Measurements from ENCODE around the gene PHACTR2. TPM values are rescaled to one million over a fixed set of nuclear protein-coding genes. Genes with fewer than 3 reads are reported as not detected.

The PHACTR2 gene
- total and polyA plus RNA-seq, 7 experiments from 2014 or later = 10.0 to 42.2 (median 21.7) TPM

DNA sequence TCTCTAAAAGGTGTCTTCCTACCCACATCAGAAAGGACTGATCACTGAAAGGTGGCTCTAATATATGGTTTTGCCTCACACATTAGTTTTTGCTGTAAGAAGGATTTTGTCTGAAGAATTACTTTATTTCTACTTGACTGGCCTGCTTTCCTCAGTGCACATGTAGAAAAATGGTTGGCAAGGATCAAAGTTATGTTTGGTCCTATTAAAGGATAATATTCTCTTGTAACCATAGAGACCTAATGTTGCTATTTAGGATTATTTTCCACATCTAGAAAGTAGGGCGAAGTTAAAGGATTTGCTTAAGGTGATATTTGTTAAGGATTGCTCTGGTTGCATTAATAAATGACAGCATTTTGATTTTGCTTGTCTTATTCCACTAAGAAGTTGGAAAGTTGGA, 40.7 kb downstream of the PHACTR2 start:
- peaks cover 0 to 6% (median 0%) of the 10 kb centered on the region in 7 donors for H3K4me1 Mint-ChIP-seq
- Histone ChIP-seq H3K36me3 (ENCODE audit: control insufficient read depth in 2 of 3, insufficient read depth in 3 of 3, low read length in 3 of 3) (no peaks in the 10 kb centered on the region), H3K4me3 (ENCODE audit: low read length) (no peak overlapping the region), H3K9me3 (ENCODE audit: control insufficient read depth in 2 of 3, low read length in 3 of 3) (no peaks in the 10 kb centered on the region), H3K27me3 (ENCODE audit: control insufficient read depth in 2 of 2, insufficient read depth in 2 of 2, low read length in 2 of 2) (no peaks in the 10 kb centered on the region), H3K27ac (ENCODE audit: low read depth, low read length) (no peak overlapping the region), H3K4me1 (ENCODE audit: control insufficient read depth in 2 of 2, insufficient read depth in 2 of 2, low read length in 2 of 2) (no peaks in the 10 kb centered on the region)
- ATAC-seq = no peak
- H3K36me3 Mint-ChIP-seq = peaks cover 2 to 43% (median 32%) of the 10 kb centered on the region in 5 donors
- no peak overlapping the region for H3K4me3 Mint-ChIP-seq
- H3K9me3 Mint-ChIP-seq = peaks cover 0 to 8% (median 0%) of the 10 kb centered on the region in 11 donors
- ChIA-PET CTCF (no interaction called here), POLR2A (no interaction called here)
- H3K27me3 Mint-ChIP-seq = no peaks in the 10 kb centered on the region
- intact Hi-C loops (cut with micrococcal nuclease) = no loop called here
- H3K27ac Mint-ChIP-seq = peak overlapping the region in 1 of 9 donors; percentile 6
- DNase-seq = no peak

GRCh38 chr6:143721642-143722041, 43.9 kb downstream of the PHACTR2 start:
- H3K9me3 ChIP-seq (ENCODE audit: control insufficient read depth in 2 of 3, low read length in 3 of 3) = no peaks in the 10 kb centered on the region
- Mint-ChIP-seq H3K27me3 (no peaks in the 10 kb centered on the region), H3K4me1 (peaks cover 0 to 6% (median 0%) of the 10 kb centered on the region in 7 donors), H3K27ac (no peak overlapping the region), H3K9me3 (peaks cover 0 to 13% (median 2%) of the 10 kb centered on the region in 11 donors), H3K4me3 (no peak overlapping the region), H3K36me3 (peaks cover 3 to 48% (median 36%) of the 10 kb centered on the region in 5 donors)
- no peaks in the 10 kb centered on the region for H3K27me3 ChIP-seq (ENCODE audit: control insufficient read depth in 2 of 2, insufficient read depth in 2 of 2, low read length in 2 of 2)
- H3K4me1 ChIP-seq (ENCODE audit: control insufficient read depth in 2 of 2, insufficient read depth in 2 of 2, low read length in 2 of 2) = no peaks in the 10 kb centered on the region
- no peak overlapping the region for H3K4me3 ChIP-seq (ENCODE audit: low read length)
- ChIA-PET CTCF (no interaction called here), POLR2A (no interaction called here)
- DNase-seq (no peak), ATAC-seq (no peak)
- no peaks in the 10 kb centered on the region for H3K36me3 ChIP-seq (ENCODE audit: control insufficient read depth in 2 of 3, insufficient read depth in 3 of 3, low read length in 3 of 3)
- H3K27ac ChIP-seq (ENCODE audit: low read depth, low read length) = no peak overlapping the region
- intact Hi-C loops (cut with micrococcal nuclease) = no loop called here

DNA sequence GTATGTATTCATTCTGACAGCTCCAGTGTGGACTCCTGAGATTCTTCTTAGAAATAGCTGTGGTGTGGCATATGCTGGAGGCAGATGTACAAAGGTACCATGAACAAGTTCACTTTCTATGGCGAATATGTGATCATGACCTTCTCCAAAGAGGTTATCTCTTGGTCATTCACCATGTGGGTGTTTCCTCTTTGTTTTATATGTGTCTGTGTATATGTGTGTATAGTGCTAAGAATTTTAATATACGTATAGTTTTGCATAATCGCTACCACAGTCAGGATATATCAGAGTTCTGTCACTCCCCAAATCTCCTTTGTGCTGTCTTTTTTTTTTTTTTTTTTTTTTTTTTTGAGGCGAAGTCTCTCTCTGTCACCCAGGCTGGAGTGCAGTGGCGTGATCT, 47.1 kb downstream of the PHACTR2 start:
- ATAC-seq (no peak), DNase-seq (no peak)
- no peak overlapping the region for H3K4me3 ChIP-seq (ENCODE audit: low read length)
- Mint-ChIP-seq H3K27ac (no peak overlapping the region), H3K4me1 (peaks cover 0 to 12% (median 4%) of the 10 kb centered on the region in 7 donors), H3K27me3 (no peaks in the 10 kb centered on the region), H3K9me3 (peaks cover 0 to 17% (median 3%) of the 10 kb centered on the region in 11 donors), H3K36me3 (peaks cover 3 to 50% (median 45%) of the 10 kb centered on the region in 5 donors), H3K4me3 (no peak overlapping the region)
- no peaks in the 10 kb centered on the region for H3K36me3 ChIP-seq (ENCODE audit: control insufficient read depth in 2 of 3, insufficient read depth in 3 of 3, low read length in 3 of 3)
- ChIA-PET POLR2A (no interaction called here), CTCF (interaction anchor here (0.7 kb wide), 2 partner anchors 87 to 1578 kb away, joined by 3 read pairs; partner anchors contain the start of gene NMBR)
- no peaks in the 10 kb centered on the region for H3K9me3 ChIP-seq (ENCODE audit: control insufficient read depth in 2 of 3, low read length in 3 of 3)
- H3K27ac ChIP-seq (ENCODE audit: low read depth, low read length) = no peak overlapping the region
- H3K4me1 ChIP-seq (ENCODE audit: control insufficient read depth in 2 of 2, insufficient read depth in 2 of 2, low read length in 2 of 2) = no peaks in the 10 kb centered on the region
- intact Hi-C loops (cut with micrococcal nuclease) = no loop called here
- no peaks in the 10 kb centered on the region for H3K27me3 ChIP-seq (ENCODE audit: control insufficient read depth in 2 of 2, insufficient read depth in 2 of 2, low read length in 2 of 2)

GRCh38 chr6:143726015-143726647, 48.4 kb downstream of the PHACTR2 start:
- H3K27ac Mint-ChIP-seq = no peak overlapping the region
- no peaks in the 10 kb centered on the region for H3K27me3 ChIP-seq (ENCODE audit: control insufficient read depth in 2 of 2, insufficient read depth in 2 of 2, low read length in 2 of 2)
- ChIA-PET CTCF (no interaction called here), POLR2A (no interaction called here)
- intact Hi-C loops (cut with micrococcal nuclease) = no loop called here
- no peaks in the 10 kb centered on the region for H3K4me1 ChIP-seq (ENCODE audit: control insufficient read depth in 2 of 2, insufficient read depth in 2 of 2, low read length in 2 of 2)
- no peak overlapping the region for H3K4me3 ChIP-seq (ENCODE audit: low read length)
- no peaks in the 10 kb centered on the region for H3K9me3 ChIP-seq (ENCODE audit: control insufficient read depth in 2 of 3, low read length in 3 of 3)
- H3K36me3 Mint-ChIP-seq = peaks cover 3 to 42% (median 39%) of the 10 kb centered on the region in 5 donors
- H3K9me3 Mint-ChIP-seq = peaks cover 0 to 17% (median 3%) of the 10 kb centered on the region in 11 donors
- no peak overlapping the region for H3K4me3 Mint-ChIP-seq
- H3K36me3 ChIP-seq (ENCODE audit: control insufficient read depth in 2 of 3, insufficient read depth in 3 of 3, low read length in 3 of 3) = no peaks in the 10 kb centered on the region
- no peak for ATAC-seq
- H3K27me3 Mint-ChIP-seq = no peaks in the 10 kb centered on the region
- no peak for DNase-seq
- peaks cover 0 to 12% (median 4%) of the 10 kb centered on the region in 7 donors for H3K4me1 Mint-ChIP-seq
- no peak overlapping the region for H3K27ac ChIP-seq (ENCODE audit: low read depth, low read length)

DNA sequence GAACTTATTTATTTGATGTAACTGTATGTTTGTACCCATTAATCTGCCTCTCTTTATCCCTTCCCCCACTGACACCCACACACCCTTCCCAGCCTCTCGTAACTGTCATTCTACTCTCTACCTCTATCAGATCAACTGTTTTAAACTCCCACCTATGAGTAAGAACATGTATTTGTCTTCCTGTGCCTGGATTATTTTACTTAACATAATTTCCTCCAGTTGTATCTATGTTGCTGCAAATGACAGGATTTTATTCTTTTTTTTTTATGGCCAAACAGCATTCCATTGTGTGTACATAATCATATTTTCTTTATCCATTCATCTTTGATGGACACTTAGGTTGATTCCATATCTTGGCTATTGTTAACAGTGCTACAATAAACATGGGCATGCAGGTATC, 49.3 kb downstream of the PHACTR2 start:
- CTCF ChIA-PET = no interaction called here
- no peaks in the 10 kb centered on the region for H3K36me3 ChIP-seq (ENCODE audit: control insufficient read depth in 2 of 3, insufficient read depth in 3 of 3, low read length in 3 of 3)
- Mint-ChIP-seq H3K36me3 (peaks cover 3 to 39% (median 36%) of the 10 kb centered on the region in 5 donors), H3K27me3 (no peaks in the 10 kb centered on the region), H3K27ac (no peak overlapping the region), H3K4me3 (no peak overlapping the region), H3K9me3 (peaks cover 0 to 17% (median 3%) of the 10 kb centered on the region in 11 donors), H3K4me1 (peaks cover 6 to 19% (median 10%) of the 10 kb centered on the region in 7 donors)
- H3K4me1 ChIP-seq (ENCODE audit: control insufficient read depth in 2 of 2, insufficient read depth in 2 of 2, low read length in 2 of 2) = peaks cover 0 to 4% of the 10 kb centered on the region in 2 donors
- no peaks in the 10 kb centered on the region for H3K9me3 ChIP-seq (ENCODE audit: control insufficient read depth in 2 of 3, low read length in 3 of 3)
- POLR2A ChIA-PET = no interaction called here
- intact Hi-C loops (cut with micrococcal nuclease) = no loop called here
- H3K27me3 ChIP-seq (ENCODE audit: control insufficient read depth in 2 of 2, insufficient read depth in 2 of 2, low read length in 2 of 2) = no peaks in the 10 kb centered on the region
- ATAC-seq (no peak), DNase-seq (no peak)
- H3K27ac ChIP-seq (ENCODE audit: low read depth, low read length) = no peak overlapping the region
- H3K4me3 ChIP-seq (ENCODE audit: low read length) = no peak overlapping the region

DNA sequence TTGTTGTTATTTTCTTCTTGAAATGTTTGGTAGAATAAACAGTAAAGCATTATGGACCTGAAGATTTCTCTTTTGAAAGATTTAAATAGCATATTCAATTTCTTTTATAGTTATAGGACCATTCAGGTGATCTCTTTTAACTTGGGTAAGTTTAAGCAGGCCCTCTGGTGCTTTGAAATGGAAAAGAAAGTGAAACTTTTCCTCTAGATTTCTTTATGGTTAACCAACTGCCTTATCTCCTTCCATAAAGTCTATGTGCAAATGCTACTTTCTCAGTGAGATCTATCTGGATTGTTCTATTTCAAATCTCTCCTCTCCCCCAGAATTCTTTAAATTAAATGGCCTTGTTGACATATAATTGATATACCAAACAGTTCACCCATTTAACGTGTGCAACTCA, 54.0 kb downstream of the PHACTR2 start:
- CTCF ChIA-PET = no interaction called here
- Histone ChIP-seq H3K4me3 (ENCODE audit: low read length) (no peak overlapping the region), H3K27ac (ENCODE audit: low read depth, low read length) (no peak overlapping the region), H3K27me3 (ENCODE audit: control insufficient read depth in 2 of 2, insufficient read depth in 2 of 2, low read length in 2 of 2) (no peaks in the 10 kb centered on the region), H3K4me1 (ENCODE audit: control insufficient read depth in 2 of 2, insufficient read depth in 2 of 2, low read length in 2 of 2) (peaks cover 0 to 8% of the 10 kb centered on the region in 2 donors), H3K36me3 (ENCODE audit: control insufficient read depth in 2 of 3, insufficient read depth in 3 of 3, low read length in 3 of 3) (no peaks in the 10 kb centered on the region), H3K9me3 (ENCODE audit: control insufficient read depth in 2 of 3, low read length in 3 of 3) (no peaks in the 10 kb centered on the region)
- POLR2A ChIA-PET = interaction anchor here (0.8 kb wide), 1 partner anchor 17 kb away, joined by 3 read pairs; no protein-coding TSS in a partner anchor
- intact Hi-C loops (cut with micrococcal nuclease) = loop anchor here in 1 of 2 donors (5.0 kb wide), 1 partner anchor 154 kb away; no protein-coding TSS in a partner anchor
- H3K36me3 Mint-ChIP-seq = peaks cover 0 to 16% (median 13%) of the 10 kb centered on the region in 5 donors
- H3K4me3 Mint-ChIP-seq = peak overlapping the region in 6 of 10 donors; percentile 7 to 44 (median 18)
- peaks cover 0 to 5% (median 0%) of the 10 kb centered on the region in 11 donors for H3K9me3 Mint-ChIP-seq
- ATAC-seq (peak; percentile 32), DNase-seq (no peak)
- no peaks in the 10 kb centered on the region for H3K27me3 Mint-ChIP-seq
- H3K27ac Mint-ChIP-seq = peak overlapping the region in 6 of 9 donors; percentile 4 to 55 (median 8)
- H3K4me1 Mint-ChIP-seq = peaks cover 10 to 38% (median 18%) of the 10 kb centered on the region in 7 donors

Data from naive thymus-derived CD4-positive, alpha-beta T cell (primary cell).